Measurements from ENCODE around the gene BRINP2. TPM values are rescaled to one million over a fixed set of nuclear protein-coding genes. Genes with fewer than 3 reads are reported as not detected.
"Not testable (repeated sequence)": the region's sequence is repeated elsewhere in the genome, so short reads cannot be mapped to it uniquely, and the experiment has no call there.

BRINP2 gene
- polyA plus RNA-seq, 3 donors: 0.23 to 0.26 TPM; not detected in 1

- no peak for DNase-seq
These were observed 140.4 kb downstream of the BRINP2 start for GRCh38 chr1:177311111-177311510.

DNA sequence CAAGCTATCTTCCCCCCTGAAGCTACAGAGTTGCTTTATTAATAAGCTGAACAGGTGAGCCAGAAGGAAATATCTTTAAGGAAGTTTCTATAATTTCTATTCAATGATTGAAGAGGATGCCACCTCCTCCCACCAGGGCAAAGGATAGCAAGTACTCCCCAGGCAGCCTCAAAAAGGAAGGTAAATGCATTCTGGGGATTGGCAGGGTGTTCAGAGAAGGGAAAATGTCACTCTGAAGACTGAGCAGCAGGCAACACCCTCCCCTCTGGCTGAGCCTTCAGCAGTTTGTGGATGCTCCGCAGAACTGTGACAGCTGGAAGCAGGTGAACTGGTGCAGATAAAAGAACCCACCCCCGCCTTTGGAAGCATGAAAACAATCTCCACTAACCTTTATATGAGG, 140.8 kb downstream of the BRINP2 start:
- no peak for DNase-seq

GRCh38 chr1:177315261-177315660, 144.5 kb downstream of the BRINP2 start:
- no peak for DNase-seq

GRCh38 chr1:177315761-177316160, 145.0 kb downstream of the BRINP2 start:
- DNase-seq: no peak

GRCh38 chr1:177321434-177321833, 150.7 kb downstream of the BRINP2 start:
- DNase-seq: not testable (repeated sequence)

DNA sequence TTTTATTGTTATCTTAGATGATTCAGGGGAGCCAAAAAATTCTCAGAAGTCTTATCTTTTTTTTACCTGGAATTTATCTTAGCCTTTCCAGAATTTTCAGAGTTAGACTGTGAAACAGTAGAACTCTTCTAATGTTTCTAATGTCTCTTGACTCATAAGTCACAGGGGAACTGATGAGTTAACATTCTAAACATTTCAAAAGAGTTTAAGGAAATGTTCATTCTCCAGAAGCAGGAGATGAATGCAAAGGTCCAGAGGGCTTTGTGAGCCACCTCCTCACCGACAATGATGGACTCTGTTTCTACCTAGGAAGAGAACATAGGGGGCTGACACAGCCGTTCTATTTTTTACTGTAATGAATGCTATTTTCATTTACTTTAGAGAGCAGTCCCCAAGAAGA, 157.5 kb downstream of the BRINP2 start:
- no peak for DNase-seq

DNA sequence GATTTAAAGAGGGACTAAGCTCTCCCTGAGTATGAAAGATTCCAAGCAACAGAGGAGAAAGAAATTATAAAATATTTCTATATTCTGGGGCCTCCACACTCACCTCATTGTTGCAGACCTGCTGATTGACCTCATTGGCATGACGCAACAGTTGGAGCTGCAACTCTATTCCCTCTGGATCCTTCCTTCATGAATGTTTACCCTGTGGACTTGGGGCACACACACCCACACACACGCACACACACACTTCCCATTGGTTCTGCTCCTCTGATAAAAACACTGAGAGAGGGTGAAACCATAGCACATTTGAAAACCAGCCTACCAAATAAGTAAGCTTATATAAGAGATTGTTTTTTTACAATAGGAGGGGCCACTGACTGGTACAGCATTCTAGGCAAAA, 159.1 kb downstream of the BRINP2 start:
- no peak for DNase-seq

Other genes with a start within 250 kb of the BRINP2 start
- 1 to 10 TPM; 1.2 to 2.0 (median 1.6) TPM for gene ASTN1, start 6.2 kb upstream of the BRINP2 start, polyA plus RNA-seq (ENCODE audit: insufficient read length in 3 of 3)